T1000 (cell line): Measurements from ENCODE around the gene ST6GALNAC5.

ENCODE experiments used
- DNase-seq: peaks from one replicate; lab custom pipeline; 2025; ENCODE audit warnings: mixed read lengths; lab: John Stamatoyannopoulos, UW

Gene ST6GALNAC5

GRCh38 chr1:77047978-77048614 is 180.8 kb downstream of the ST6GALNAC5 start:
- DNase-seq, result no peak

- no peak for DNase-seq
Measured at GRCh38 chr1:77048615-77049005, 181.3 kb downstream of the ST6GALNAC5 start.

- DNase-seq, result no peak
Measured at GRCh38 chr1:77051425-77051824, 184.1 kb downstream of the ST6GALNAC5 start.

- no peak for DNase-seq
Measured at GRCh38 chr1:77056525-77056924, 189.2 kb downstream of the ST6GALNAC5 start.

- no peak for DNase-seq
Measured at GRCh38 chr1:77057994-77058585, 190.8 kb downstream of the ST6GALNAC5 start.

- DNase-seq, result no peak
Measured at GRCh38 chr1:77060000-77060399, 192.7 kb downstream of the ST6GALNAC5 start.

- no peak for DNase-seq
Measured at GRCh38 chr1:77061162-77061561, 193.9 kb downstream of the ST6GALNAC5 start.

- DNase-seq, result no peak
Measured at GRCh38 chr1:77063118-77063517, 195.8 kb downstream of the ST6GALNAC5 start.

GRCh38 chr1:77064246-77064645 is 197.0 kb downstream of the ST6GALNAC5 start:
- DNase-seq, result no peak

- no peak for DNase-seq
Measured at GRCh38 chr1:77065693-77066342, 198.5 kb downstream of the ST6GALNAC5 start.

GRCh38 chr1:77068013-77068412 is 200.7 kb downstream of the ST6GALNAC5 start:
- DNase-seq, result no peak

- no peak for DNase-seq
Measured at GRCh38 chr1:77076759-77077158, 209.5 kb downstream of the ST6GALNAC5 start.

GRCh38 chr1:77081834-77082233 is 214.6 kb downstream of the ST6GALNAC5 start:
- DNase-seq, result no peak

GRCh38 chr1:77084457-77084856 is 217.2 kb downstream of the ST6GALNAC5 start:
- no peak for DNase-seq

- no peak for DNase-seq
Measured at GRCh38 chr1:77085109-77085508, 217.8 kb downstream of the ST6GALNAC5 start.

- DNase-seq, result no peak
Measured at GRCh38 chr1:77089756-77090155, 222.5 kb downstream of the ST6GALNAC5 start.

- no peak for DNase-seq
Measured at GRCh38 chr1:77095236-77095635, 228.0 kb downstream of the ST6GALNAC5 start.

GRCh38 chr1:77096496-77097255 is 229.4 kb downstream of the ST6GALNAC5 start:
- DNase-seq, result no peak

GRCh38 chr1:77100875-77101274 is 233.6 kb downstream of the ST6GALNAC5 start:
- no peak for DNase-seq

- DNase-seq, result no peak
Measured at GRCh38 chr1:77103486-77103885, 236.2 kb downstream of the ST6GALNAC5 start.

GRCh38 chr1:77104672-77105071 is 237.4 kb downstream of the ST6GALNAC5 start:
- DNase-seq, result no peak
